Measurements from ENCODE around the gene CEP55. TPM values are rescaled to one million over a fixed set of nuclear protein-coding genes. Genes with fewer than 3 reads are reported as not detected.
"Not testable (repeated sequence)": the region's sequence is repeated elsewhere in the genome, so short reads cannot be mapped to it uniquely, and the experiment has no call there.

The CEP55 gene
- total RNA-seq, 1 experiment from 2014 or later = 17.3 TPM

GRCh38 chr10:93465806-93466675, 30.4 kb upstream of the CEP55 start:
- peaks cover 3% of the 10 kb centered on the region; the same call in 1 of the 2 replicates for H3K9me3 Mint-ChIP-seq
- ChIA-PET CTCF (interaction anchor here (1.0 to 2.2 kb wide), 2 partner anchors 25 to 90 kb away, joined by 3 to 7 read pairs; no protein-coding TSS in a partner anchor), POLR2A (interaction anchor here (0.5 kb wide), 1 partner anchor 34 kb away, joined by 3 read pairs; no protein-coding TSS in a partner anchor)
- DNase-seq (ENCODE audit: low spot score) = no peak
- H3K27ac Mint-ChIP-seq = no peak overlapping the region
- no peak for TF ChIP-seq GRHL2 (CRISPR knock-in tag; IDR thresholded peaks at IDR 0.05; ENCODE audit: insufficient replicate concordance, severe bottlenecking)
- TF ChIP-seq ZBTB21 (CRISPR knock-in tag; IDR thresholded peaks at IDR 0.05; ENCODE audit: borderline replicate concordance) = no peak
- TF ChIP-seq USF1 (CRISPR knock-in tag; IDR thresholded peaks at IDR 0.05) = no peak
- TF ChIP-seq RORB (CRISPR knock-in tag; IDR thresholded peaks at IDR 0.05) = no peak
- no peak for TF ChIP-seq NFYB (CRISPR knock-in tag; conservative IDR thresholded peaks at IDR 0.05; ENCODE audit: low read depth)
- no peak for TF ChIP-seq IRF2 (CRISPR knock-in tag; IDR thresholded peaks at IDR 0.05; ENCODE audit: borderline replicate concordance, low read depth)
- no peak for TF ChIP-seq AFF4 (CRISPR knock-in tag; IDR thresholded peaks at IDR 0.05; ENCODE audit: borderline replicate concordance)
- no peak for TF ChIP-seq SMAD4 (CRISPR knock-in tag; IDR thresholded peaks at IDR 0.05)
- TF ChIP-seq USF2 (CRISPR knock-in tag; IDR thresholded peaks at IDR 0.05) = no peak
- TF ChIP-seq NFATC4 (CRISPR knock-in tag; IDR thresholded peaks at IDR 0.05) = no peak
- no peak for TF ChIP-seq JUN (CRISPR knock-in tag; IDR thresholded peaks at IDR 0.05)
- TF ChIP-seq NFE2L1 (CRISPR knock-in tag; IDR thresholded peaks at IDR 0.05) = no peak
- TF ChIP-seq ZNF416 (CRISPR knock-in tag; IDR thresholded peaks at IDR 0.05) = no peak
- no peak for TF ChIP-seq STAT6 (CRISPR knock-in tag; conservative IDR thresholded peaks at IDR 0.05; ENCODE audit: low read depth)
- no peak for TF ChIP-seq ATF2 (CRISPR knock-in tag; IDR thresholded peaks at IDR 0.05; ENCODE audit: borderline replicate concordance, low read depth)
- no peak for TF ChIP-seq KAT7 (CRISPR knock-in tag; IDR thresholded peaks at IDR 0.05; ENCODE audit: borderline replicate concordance)
- no peak for TF ChIP-seq E2F5 (CRISPR knock-in tag; IDR thresholded peaks at IDR 0.05)
- no peaks in the 10 kb centered on the region for H3K36me3 Mint-ChIP-seq
- no peaks in the 10 kb centered on the region for H3K27me3 Mint-ChIP-seq (ENCODE audit: low read depth)
- peak; percentile 63 for ATAC-seq
- H3K4me3 Mint-ChIP-seq = no peak overlapping the region
- H3K4me1 Mint-ChIP-seq = peaks cover 14% of the 10 kb centered on the region

- H3K4me1 Mint-ChIP-seq = peaks cover 14% of the 10 kb centered on the region
- CTCF ChIA-PET = interaction anchor here (2.7 kb wide), 1 partner anchor 15 kb away, joined by 14 read pairs; the partner anchor contains the start of gene MYOF
- POLR2A ChIA-PET; H3K4me3 Mint-ChIP-seq; H3K36me3 Mint-ChIP-seq; H3K27ac Mint-ChIP-seq; ATAC-seq; H3K27me3 Mint-ChIP-seq (ENCODE audit: low read depth); DNase-seq (ENCODE audit: low spot score); H3K9me3 Mint-ChIP-seq: not testable (repeated sequence)
Observed at GRCh38 chr10:93467635-93468034, 28.8 kb upstream of the CEP55 start.
